Measurements from ENCODE around the gene KRTAP17-1. TPM values are rescaled to one million over a fixed set of nuclear protein-coding genes. Genes with fewer than 3 reads are reported as not detected.

The KRTAP17-1 gene
- total and polyA plus RNA-seq, 7 experiments from 2014 or later = not detected

GRCh38 chr17:41267711-41268110 lies 47.8 kb downstream of the KRTAP17-1 start:
- H3K4me1 ChIP-seq (ENCODE audit: control insufficient read depth in 2 of 2, insufficient read depth in 2 of 2, low read length in 2 of 2) = no peaks in the 10 kb centered on the region
- CTCF ChIA-PET = no interaction called here
- H3K4me3 ChIP-seq (ENCODE audit: low read length) = no peak overlapping the region
- no peaks in the 10 kb centered on the region for H3K27me3 ChIP-seq (ENCODE audit: control insufficient read depth in 2 of 2, insufficient read depth in 2 of 2, low read length in 2 of 2)
- H3K27ac ChIP-seq (ENCODE audit: low read depth, low read length) = no peak overlapping the region
- Mint-ChIP-seq H3K4me1 (peaks cover 0 to 22% (median 8%) of the 10 kb centered on the region in 7 donors), H3K27ac (no peak overlapping the region), H3K36me3 (no peaks in the 10 kb centered on the region), H3K27me3 (peaks cover 0 to 22% (median 5%) of the 10 kb centered on the region in 5 donors), H3K4me3 (no peak overlapping the region), H3K9me3 (no peaks in the 10 kb centered on the region)
- POLR2A ChIA-PET = no interaction called here
- intact Hi-C loops (cut with micrococcal nuclease) = no loop called here
- ATAC-seq (no peak), DNase-seq (no peak)
- no peaks in the 10 kb centered on the region for H3K36me3 ChIP-seq (ENCODE audit: control insufficient read depth in 2 of 3, insufficient read depth in 3 of 3, low read length in 3 of 3)
- H3K9me3 ChIP-seq (ENCODE audit: control insufficient read depth in 2 of 3, low read length in 3 of 3) = no peaks in the 10 kb centered on the region

GRCh38 chr17:41265078-41265477 lies 50.4 kb downstream of the KRTAP17-1 start, which contains the start of gene KRTAP9-6:
KRTAP9-6 (plus strand) TSS chr17:41265378; CDS start chr17:41265378, 0 bp downstream.
- ATAC-seq (no peak), DNase-seq (no peak)
- no peak within 1 kb of the TSS for H3K4me3 ChIP-seq (ENCODE audit: low read length)
- no peaks in the 10 kb centered on the region for H3K9me3 Mint-ChIP-seq
- no peaks in the 10 kb centered on the region for H3K4me1 ChIP-seq (ENCODE audit: control insufficient read depth in 2 of 2, insufficient read depth in 2 of 2, low read length in 2 of 2)
- POLR2A ChIA-PET = no interaction called here
- no peaks in the 10 kb centered on the region for H3K36me3 Mint-ChIP-seq
- intact Hi-C loops (cut with micrococcal nuclease) = no loop called here
- no peak within 1 kb of the TSS for H3K27ac ChIP-seq (ENCODE audit: low read depth, low read length)
- no peaks in the 10 kb centered on the region for H3K36me3 ChIP-seq (ENCODE audit: control insufficient read depth in 2 of 3, insufficient read depth in 3 of 3, low read length in 3 of 3)
- CTCF ChIA-PET = no interaction called here
- peaks cover 0 to 27% (median 15%) of the 10 kb centered on the region in 7 donors for H3K4me1 Mint-ChIP-seq
- peaks cover 0 to 30% (median 5%) of the 10 kb centered on the region in 5 donors for H3K27me3 Mint-ChIP-seq
- no peak within 1 kb of the TSS for H3K4me3 Mint-ChIP-seq
- H3K27me3 ChIP-seq (ENCODE audit: control insufficient read depth in 2 of 2, insufficient read depth in 2 of 2, low read length in 2 of 2) = no peaks in the 10 kb centered on the region
- H3K27ac Mint-ChIP-seq = no peak within 1 kb of the TSS
- no peaks in the 10 kb centered on the region for H3K9me3 ChIP-seq (ENCODE audit: control insufficient read depth in 2 of 3, low read length in 3 of 3)

Other genes starting within 250 kb of the KRTAP17-1 start
Only the 30 nearest of the 35 such genes appear.
- not detected for gene KRTAP4-9, start 210.3 kb downstream of the KRTAP17-1 start, total RNA-seq
- not detected for gene KRTAP4-9, start 210.3 kb downstream of the KRTAP17-1 start, polyA plus RNA-seq
- gene KRTAP4-11, start 197.3 kb downstream of the KRTAP17-1 start, total RNA-seq = not detected
- not detected for gene KRTAP4-11, start 197.3 kb downstream of the KRTAP17-1 start, polyA plus RNA-seq
- gene KRTAP4-12, start 191.5 kb downstream of the KRTAP17-1 start, total RNA-seq = not detected
- not detected for gene KRTAP4-12, start 191.5 kb downstream of the KRTAP17-1 start, polyA plus RNA-seq
- not detected for gene KRTAP4-6, start 175.2 kb downstream of the KRTAP17-1 start, total RNA-seq
- not detected for gene KRTAP4-6, start 175.2 kb downstream of the KRTAP17-1 start, polyA plus RNA-seq
- not detected for gene KRTAP4-5, start 165.9 kb downstream of the KRTAP17-1 start, total RNA-seq
- not detected for gene KRTAP4-5, start 165.9 kb downstream of the KRTAP17-1 start, polyA plus RNA-seq
- gene KRTAP4-4, start 155.0 kb downstream of the KRTAP17-1 start, total RNA-seq = not detected
- not detected for gene KRTAP4-4, start 155.0 kb downstream of the KRTAP17-1 start, polyA plus RNA-seq
- gene KRTAP4-3, start 147.5 kb downstream of the KRTAP17-1 start, total RNA-seq = not detected
- not detected for gene KRTAP4-3, start 147.5 kb downstream of the KRTAP17-1 start, polyA plus RNA-seq
- not detected for gene KRTAP4-2, start 137.5 kb downstream of the KRTAP17-1 start, total RNA-seq
- gene KRTAP4-2, start 137.5 kb downstream of the KRTAP17-1 start, polyA plus RNA-seq = not detected
- gene KRTAP4-1, start 130.8 kb downstream of the KRTAP17-1 start, total RNA-seq = not detected
- not detected for gene KRTAP4-1, start 130.8 kb downstream of the KRTAP17-1 start, polyA plus RNA-seq
- not detected for gene KRTAP9-1, start 125.8 kb downstream of the KRTAP17-1 start, total RNA-seq
- gene KRTAP9-1, start 125.8 kb downstream of the KRTAP17-1 start, polyA plus RNA-seq = not detected
- gene KRTAP9-2, start 89.1 kb downstream of the KRTAP17-1 start, total RNA-seq = not detected
- gene KRTAP9-2, start 89.1 kb downstream of the KRTAP17-1 start, polyA plus RNA-seq = not detected
- not detected for gene KRTAP9-3, start 83.3 kb downstream of the KRTAP17-1 start, total RNA-seq
- not detected for gene KRTAP9-3, start 83.3 kb downstream of the KRTAP17-1 start, polyA plus RNA-seq
- not detected for gene KRTAP9-8, start 77.7 kb downstream of the KRTAP17-1 start, total RNA-seq
- not detected for gene KRTAP9-8, start 77.7 kb downstream of the KRTAP17-1 start, polyA plus RNA-seq
- not detected for gene KRTAP9-4, start 66.0 kb downstream of the KRTAP17-1 start, total RNA-seq
- gene KRTAP9-4, start 66.0 kb downstream of the KRTAP17-1 start, polyA plus RNA-seq = not detected
- gene KRTAP9-9, start 60.3 kb downstream of the KRTAP17-1 start, total RNA-seq = not detected
- not detected for gene KRTAP9-9, start 60.3 kb downstream of the KRTAP17-1 start, polyA plus RNA-seq
- gene KRTAP9-6, start 50.3 kb downstream of the KRTAP17-1 start, total RNA-seq = not detected
- not detected for gene KRTAP9-6, start 50.3 kb downstream of the KRTAP17-1 start, polyA plus RNA-seq
- not detected for gene KRTAP9-7, start 40.0 kb downstream of the KRTAP17-1 start, total RNA-seq
- gene KRTAP9-7, start 40.0 kb downstream of the KRTAP17-1 start, polyA plus RNA-seq = not detected
- not detected for gene KRTAP29-1, start 12.9 kb downstream of the KRTAP17-1 start, total RNA-seq
- gene KRTAP29-1, start 12.9 kb downstream of the KRTAP17-1 start, polyA plus RNA-seq = under 1 TPM in 1 of 2 donors, not detected in 1; 0.30 TPM
- under 1 TPM in 3 of 5 experiments, not detected in 2; 0.22 to 0.49 (median 0.32) TPM for gene KRTAP16-1, start 6.4 kb downstream of the KRTAP17-1 start, total RNA-seq
- gene KRTAP16-1, start 6.4 kb downstream of the KRTAP17-1 start, polyA plus RNA-seq = under 1 TPM in 1 of 2 donors, not detected in 1; 0.19 TPM
- not detected for gene KRT33A, start 35.1 kb upstream of the KRTAP17-1 start, total RNA-seq
- gene KRT33A, start 35.1 kb upstream of the KRTAP17-1 start, polyA plus RNA-seq = not detected
- not detected for gene KRT33B, start 54.1 kb upstream of the KRTAP17-1 start, total RNA-seq
- not detected for gene KRT33B, start 54.1 kb upstream of the KRTAP17-1 start, polyA plus RNA-seq
- not detected for gene KRT34, start 66.6 kb upstream of the KRTAP17-1 start, total RNA-seq
- not detected for gene KRT34, start 66.6 kb upstream of the KRTAP17-1 start, polyA plus RNA-seq
- gene KRT31, start 81.9 kb upstream of the KRTAP17-1 start, total RNA-seq = not detected
- not detected for gene KRT31, start 81.9 kb upstream of the KRTAP17-1 start, polyA plus RNA-seq
- not detected for gene KRT37, start 108.9 kb upstream of the KRTAP17-1 start, total RNA-seq
- not detected for gene KRT37, start 108.9 kb upstream of the KRTAP17-1 start, polyA plus RNA-seq
- not detected for gene KRT38, start 125.3 kb upstream of the KRTAP17-1 start, total RNA-seq
- not detected for gene KRT38, start 125.3 kb upstream of the KRTAP17-1 start, polyA plus RNA-seq
- not detected for gene KRT32, start 151.7 kb upstream of the KRTAP17-1 start, total RNA-seq
- not detected for gene KRT32, start 151.7 kb upstream of the KRTAP17-1 start, polyA plus RNA-seq
- gene KRT35, start 165.4 kb upstream of the KRTAP17-1 start, total RNA-seq = not detected
- gene KRT35, start 165.4 kb upstream of the KRTAP17-1 start, polyA plus RNA-seq = not detected
- gene KRT36, start 174.2 kb upstream of the KRTAP17-1 start, total RNA-seq = not detected
- not detected for gene KRT36, start 174.2 kb upstream of the KRTAP17-1 start, polyA plus RNA-seq
- not detected for gene KRT13, start 189.9 kb upstream of the KRTAP17-1 start, total RNA-seq
- not detected for gene KRT13, start 189.9 kb upstream of the KRTAP17-1 start, polyA plus RNA-seq
- not detected for gene KRT15, start 203.2 kb upstream of the KRTAP17-1 start, total RNA-seq
- not detected for gene KRT15, start 203.2 kb upstream of the KRTAP17-1 start, polyA plus RNA-seq